GM13976 (cell line): Measurements from ENCODE around the gene KLF15.

Experiments used
- DNase-seq: peaks from one replicate; pipeline ENCODE4 v3.0.0; 2012; ENCODE audit warnings: low spot score
- in situ Hi-C: fragments of 300-500 bp; cut with MboI; formaldehyde crosslinking; loops from one replicate; pipeline ENCODE4 v1.12.0; 2022; ENCODE audit warnings: low sequenced_read_pairs, mixed read lengths, inconsistent platforms; ENCODE audit not compliant: unreplicated experiment
- TF ChIP-seq, protein P1 (sequence below): IDR thresholded peaks from 2 replicates; pipeline ENCODE4 v1.5.1; 2012; ENCODE audit warnings: borderline replicate concordance, mild to moderate bottlenecking; ENCODE audit not compliant: insufficient read depth; ENCODE audit errors: extremely low read depth, missing control alignments, control extremely low read depth

KLF15 gene

DNA sequence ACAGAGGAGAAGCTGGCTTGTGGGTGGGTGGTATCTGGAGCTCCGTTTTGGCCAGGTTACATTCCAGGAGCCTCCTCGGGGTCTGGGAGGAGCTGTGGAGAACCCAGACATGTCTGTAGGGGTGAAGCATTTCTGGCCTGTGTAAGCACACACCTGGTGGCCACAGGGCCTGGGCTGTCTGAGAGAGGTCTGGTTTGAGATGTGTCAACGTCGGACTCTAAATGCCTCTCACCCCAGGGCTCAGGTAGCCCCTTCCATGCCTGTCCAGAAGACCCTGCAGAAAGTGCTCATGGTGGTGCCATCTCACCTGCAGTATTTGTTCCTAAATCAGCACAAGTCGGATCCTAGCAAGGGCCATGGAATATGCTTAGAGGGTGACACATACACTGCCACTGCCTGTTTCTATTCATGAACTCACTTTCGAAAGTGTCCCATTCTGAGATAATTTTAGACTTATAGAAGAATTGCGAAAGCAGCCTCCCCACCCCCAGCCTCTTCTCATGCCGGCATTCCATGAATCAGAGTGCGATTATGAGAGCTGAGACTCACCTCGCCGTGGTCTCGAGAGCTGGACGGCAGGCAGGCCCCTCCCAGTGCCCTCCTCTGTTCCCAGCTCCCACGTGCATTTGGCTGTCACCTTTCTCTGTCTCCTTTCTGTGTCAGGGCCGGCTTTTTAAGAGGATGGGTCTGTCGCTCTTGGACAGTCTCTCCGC is 63.7 kb downstream of the KLF15 start:
- no peak for DNase-seq
- in situ Hi-C loops: no loop called here
- TF ChIP-seq, protein P1, sequence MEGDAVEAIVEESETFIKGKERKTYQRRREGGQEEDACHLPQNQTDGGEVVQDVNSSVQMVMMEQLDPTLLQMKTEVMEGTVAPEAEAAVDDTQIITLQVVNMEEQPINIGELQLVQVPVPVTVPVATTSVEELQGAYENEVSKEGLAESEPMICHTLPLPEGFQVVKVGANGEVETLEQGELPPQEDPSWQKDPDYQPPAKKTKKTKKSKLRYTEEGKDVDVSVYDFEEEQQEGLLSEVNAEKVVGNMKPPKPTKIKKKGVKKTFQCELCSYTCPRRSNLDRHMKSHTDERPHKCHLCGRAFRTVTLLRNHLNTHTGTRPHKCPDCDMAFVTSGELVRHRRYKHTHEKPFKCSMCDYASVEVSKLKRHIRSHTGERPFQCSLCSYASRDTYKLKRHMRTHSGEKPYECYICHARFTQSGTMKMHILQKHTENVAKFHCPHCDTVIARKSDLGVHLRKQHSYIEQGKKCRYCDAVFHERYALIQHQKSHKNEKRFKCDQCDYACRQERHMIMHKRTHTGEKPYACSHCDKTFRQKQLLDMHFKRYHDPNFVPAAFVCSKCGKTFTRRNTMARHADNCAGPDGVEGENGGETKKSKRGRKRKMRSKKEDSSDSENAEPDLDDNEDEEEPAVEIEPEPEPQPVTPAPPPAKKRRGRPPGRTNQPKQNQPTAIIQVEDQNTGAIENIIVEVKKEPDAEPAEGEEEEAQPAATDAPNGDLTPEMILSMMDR: no peak
